ENCODE results near the gene OR8B12.
A peak's percentile ranks its signal among the peaks of the same experiment; 100 is the strongest.

Gene OR8B12, protein sequence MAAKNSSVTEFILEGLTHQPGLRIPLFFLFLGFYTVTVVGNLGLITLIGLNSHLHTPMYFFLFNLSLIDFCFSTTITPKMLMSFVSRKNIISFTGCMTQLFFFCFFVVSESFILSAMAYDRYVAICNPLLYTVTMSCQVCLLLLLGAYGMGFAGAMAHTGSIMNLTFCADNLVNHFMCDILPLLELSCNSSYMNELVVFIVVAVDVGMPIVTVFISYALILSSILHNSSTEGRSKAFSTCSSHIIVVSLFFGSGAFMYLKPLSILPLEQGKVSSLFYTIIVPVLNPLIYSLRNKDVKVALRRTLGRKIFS

GRCh38 chr11:124543554-124543953 is at the start of gene OR8B12:
Gene OR8B12 (minus strand): TSS chr11:124543654. CDS start chr11:124543654, 0 bp downstream.
- DNase-seq: no peak

- DNase-seq: no peak
Measured at GRCh38 chr11:124592627-124593026, 49.2 kb upstream of the OR8B12 start.

GRCh38 chr11:124591430-124591829 is 48.0 kb upstream of the OR8B12 start:
- DNase-seq: no peak

DNA sequence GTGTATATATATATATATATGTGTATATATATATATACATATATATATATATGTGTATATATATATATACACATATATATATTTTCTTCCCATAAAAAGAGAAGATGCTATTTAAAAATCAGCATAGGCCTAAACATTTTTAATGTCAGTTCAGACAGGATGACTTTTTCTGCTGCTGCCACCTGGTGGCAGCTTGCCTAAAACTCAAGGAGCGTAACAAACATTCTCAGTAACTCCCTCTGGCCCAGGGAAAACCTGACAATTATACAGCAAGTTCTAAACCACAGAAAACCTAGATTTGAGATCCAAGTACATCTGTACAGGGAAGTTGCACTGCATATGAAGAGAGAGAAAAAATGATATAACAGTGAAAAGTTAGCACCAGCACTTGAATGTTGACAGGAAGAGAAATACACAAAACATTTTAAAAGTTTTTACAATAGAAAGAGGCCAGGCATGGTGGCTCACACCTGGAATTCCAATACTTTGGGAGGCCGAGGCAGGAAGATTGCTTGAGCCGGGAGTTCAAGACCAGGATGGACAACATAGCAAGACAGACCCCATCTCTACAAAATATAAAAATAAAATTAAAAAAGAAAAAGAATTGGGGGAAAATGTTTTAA is 42.9 kb upstream of the OR8B12 start:
- DNase-seq: peak; percentile 22

DNA sequence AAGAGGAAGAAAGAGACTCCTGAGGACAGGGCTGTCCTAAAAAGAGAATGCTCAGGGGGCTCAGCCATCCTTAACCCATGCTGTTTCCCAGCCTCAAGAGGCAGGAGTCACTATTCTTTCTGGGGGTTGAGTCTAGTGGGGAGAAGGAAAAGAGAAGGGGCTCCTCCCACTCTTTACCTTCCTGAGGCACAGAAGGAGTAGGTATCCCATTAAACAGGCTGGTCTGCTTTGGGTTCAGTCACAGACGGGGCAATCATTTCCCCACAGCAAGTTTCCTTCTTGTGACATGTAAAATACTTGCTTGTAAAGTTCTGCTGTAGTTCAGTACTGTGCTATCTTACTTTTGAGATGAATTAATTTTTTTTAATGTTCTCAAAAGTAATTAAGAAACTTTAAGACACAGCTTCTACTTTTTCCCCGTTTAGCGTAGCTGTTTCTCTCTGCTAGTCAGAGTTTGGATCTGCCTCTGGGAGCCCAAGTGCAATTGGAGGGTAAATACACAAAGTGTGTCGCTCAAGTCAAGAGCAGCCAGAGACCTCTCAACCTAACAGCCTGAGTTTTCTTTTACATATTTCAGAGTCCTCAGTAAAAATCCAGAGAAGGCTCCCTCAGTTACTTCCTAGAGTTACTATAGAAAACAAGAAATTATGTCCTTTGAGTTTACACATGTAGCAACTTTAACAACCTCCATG is 41.4 kb upstream of the OR8B12 start:
- no peak for DNase-seq

- DNase-seq: no peak
Measured at GRCh38 chr11:124583781-124584180, 40.3 kb upstream of the OR8B12 start.

DNA sequence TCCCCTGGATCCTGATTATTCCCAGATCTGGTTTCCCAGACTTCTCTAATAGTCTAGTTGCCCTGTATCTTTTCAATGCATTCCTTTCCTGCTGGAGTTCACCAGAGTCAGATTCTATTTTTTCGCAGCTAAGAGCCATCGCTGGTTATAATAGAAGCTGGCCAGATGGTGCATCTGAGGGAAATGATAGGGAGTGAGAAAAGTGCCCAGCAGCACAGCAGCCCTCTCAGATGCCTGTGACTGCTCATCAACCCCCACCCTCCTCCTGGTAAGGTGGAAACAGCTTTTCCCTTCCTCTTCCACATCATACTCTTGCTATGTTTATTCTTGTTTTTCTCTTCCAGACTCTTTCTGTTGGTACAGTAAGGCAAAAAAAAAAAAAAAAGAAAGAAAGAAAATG is 39.1 kb upstream of the OR8B12 start:
- no peak for DNase-seq

- DNase-seq: no peak
Measured at GRCh38 chr11:124581817-124582216, 38.4 kb upstream of the OR8B12 start.

- DNase-seq: no peak
Measured at GRCh38 chr11:124578761-124579160, 35.3 kb upstream of the OR8B12 start.

DNA sequence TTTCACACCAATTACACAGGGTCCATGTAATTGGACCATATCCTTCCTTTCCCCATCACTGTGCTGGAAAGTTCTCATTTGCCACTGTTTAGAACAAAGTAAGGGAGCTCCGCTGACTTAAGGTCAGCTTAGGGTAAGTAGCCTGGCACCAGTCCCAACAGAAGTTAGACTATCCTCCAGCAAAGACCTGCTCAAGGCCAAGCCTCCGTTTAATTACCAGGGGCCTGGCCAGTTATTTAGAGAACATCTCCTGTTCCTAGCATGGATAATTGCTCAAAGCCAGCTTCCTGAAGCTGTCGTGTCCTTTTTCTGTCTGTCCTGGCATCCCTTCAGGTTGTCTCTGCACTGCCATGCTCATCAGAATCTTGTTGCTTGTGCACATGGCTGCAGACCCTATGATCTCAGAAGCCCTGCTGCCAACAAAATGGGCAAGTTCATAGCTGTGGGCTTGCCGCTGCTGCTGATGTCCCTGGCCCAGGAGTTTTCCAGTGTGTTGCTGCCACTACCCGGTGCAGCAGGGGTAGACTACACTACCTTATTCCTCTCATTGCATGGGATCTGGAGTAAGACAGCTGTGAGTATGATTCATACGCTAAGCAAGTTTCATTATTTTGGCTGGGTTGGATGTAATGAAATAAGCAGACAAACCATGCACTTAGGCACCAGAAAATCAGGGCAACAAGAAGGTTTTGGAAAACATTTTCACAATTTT is 34.4 kb upstream of the OR8B12 start:
- no peak for DNase-seq

- DNase-seq: no peak
Measured at GRCh38 chr11:124570160-124570559, 26.7 kb upstream of the OR8B12 start.

DNA sequence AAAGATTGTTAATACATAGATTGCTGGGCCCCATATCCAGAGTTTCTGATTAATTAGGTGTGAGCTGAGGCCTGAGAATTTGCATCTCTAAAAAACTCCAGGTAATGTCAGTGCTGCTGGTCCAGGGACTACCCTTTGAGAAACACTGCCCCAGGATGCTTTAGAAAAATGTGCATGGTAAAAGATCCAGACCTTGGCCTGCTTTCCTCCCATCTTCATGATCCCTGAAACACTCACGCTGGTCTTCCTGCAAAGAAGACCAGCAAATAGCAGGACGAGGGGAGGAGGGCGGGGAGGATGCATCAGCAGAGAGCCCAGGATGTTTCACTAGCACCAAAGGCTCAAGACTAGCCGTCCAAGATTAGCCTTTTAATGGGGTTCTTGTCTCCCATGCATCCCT is 26.2 kb upstream of the OR8B12 start, which contains the start of gene OR8A1:
TSS of gene OR8A1 (plus strand) at position 301 of the 400 bp plus-strand sequence. CDS start 123 bp downstream, outside the sequence.
- DNase-seq: no peak

GRCh38 chr11:124556828-124557227 is 13.4 kb upstream of the OR8B12 start:
- DNase-seq: no peak

GRCh38 chr11:124551987-124552386 is 8.5 kb upstream of the OR8B12 start:
- no peak for DNase-seq

GRCh38 chr11:124551189-124551588 is 7.7 kb upstream of the OR8B12 start:
- no peak for DNase-seq

GRCh38 chr11:124543145-124543544 is 309 bp downstream of the OR8B12 start:
- DNase-seq: no peak

- no peak for DNase-seq
Measured at GRCh38 chr11:124541204-124541603, 2.2 kb downstream of the OR8B12 start.

- DNase-seq: no peak
Measured at GRCh38 chr11:124538019-124538418, 5.4 kb downstream of the OR8B12 start.

GRCh38 chr11:124536520-124536919 is 6.9 kb downstream of the OR8B12 start:
- peak; percentile 13 for DNase-seq

- no peak for DNase-seq
Measured at GRCh38 chr11:124535552-124536232, 7.8 kb downstream of the OR8B12 start.

DNA sequence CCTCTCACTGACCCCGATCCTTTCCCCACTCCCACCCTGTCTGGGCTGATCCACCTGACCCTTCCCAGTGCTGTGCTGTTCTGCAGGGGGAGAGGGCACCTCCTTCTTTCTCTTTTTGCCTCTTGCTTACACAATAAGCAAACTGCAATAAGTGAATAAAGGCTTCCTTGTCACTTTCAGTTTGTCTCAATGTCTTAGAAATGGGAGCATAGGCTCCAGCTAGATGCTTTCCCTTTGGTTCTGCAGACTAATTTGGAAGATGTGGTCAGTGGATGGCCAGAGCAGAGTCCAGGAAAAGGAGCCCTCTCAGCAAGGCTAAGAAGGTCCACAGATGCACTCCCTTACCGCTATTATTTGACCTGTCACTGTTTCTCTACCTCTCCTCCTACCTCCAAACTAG is 9.4 kb downstream of the OR8B12 start:
- DNase-seq: no peak

- no peak for DNase-seq
Measured at GRCh38 chr11:124533626-124534025, 9.8 kb downstream of the OR8B12 start.

DNA sequence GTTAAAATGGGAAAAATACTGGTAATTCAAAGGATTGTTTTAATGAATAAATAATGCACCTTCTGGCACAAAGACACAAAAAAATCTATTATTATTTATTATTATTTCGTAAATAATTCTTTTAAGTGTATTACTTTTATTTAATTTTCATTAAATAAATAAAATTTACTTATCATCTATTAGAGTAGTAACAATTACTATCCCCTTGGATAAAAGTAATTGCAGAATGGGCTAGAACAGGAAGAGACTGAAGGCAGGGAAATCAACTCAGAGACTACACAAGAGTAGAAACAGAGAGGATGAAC is 23.0 kb downstream of the OR8B12 start:
- no peak for DNase-seq
